OCI-LY7 (cell line): ENCODE measurements around the gene KREMEN1.

Experiments
- CTCF ChIP-seq: fragments of 200-600 bp; sonication (generic); conservative IDR thresholded peaks from 2 replicates; pipeline ENCODE4 v1.5.1; 2014; ENCODE audit warnings: mild to moderate bottlenecking, antibody characterized with exemption, low read length, moderate library complexity, mixed read lengths
- EZH2phosphoT487 ChIP-seq: fragments of 200-600 bp; sonication (generic); IDR thresholded peaks from 2 replicates; pipeline ENCODE4 v1.6.1; 2018; ENCODE audit warnings: low read depth, borderline replicate concordance, mild to moderate bottlenecking, mixed run types, antibody characterized with exemption, low read length, moderate library complexity, mixed read lengths

- TF ChIP-seq CTCF: no peak
- no peak for TF ChIP-seq EZH2phosphoT487
These were observed 14.2 kb downstream of the KREMEN1 start for GRCh38 chr22:29087012-29087411.
